GM21367 (cell line): ENCODE results near the gene HDAC8.
"Not testable (repeated sequence)": the region's sequence is repeated elsewhere in the genome, so short reads cannot be mapped to it uniquely, and the experiment has no call there.

ENCODE experiments used
- ATAC-seq: cut with Tn5 transposase; IDR thresholded peaks from one replicate; pipeline ENCODE4 v1.9.1; 2021; ENCODE audit not compliant: unreplicated experiment

The HDAC8 gene

GRCh38 chrX:72330131-72330530 is 242.5 kb downstream of the HDAC8 start:
- ATAC-seq, result no peak

GRCh38 chrX:72326605-72327300 is 245.9 kb downstream of the HDAC8 start:
- no peak for ATAC-seq

- not testable (repeated sequence) for ATAC-seq
Measured at GRCh38 chrX:72319651-72320050, 253.0 kb downstream of the HDAC8 start.

- ATAC-seq, result no peak
Measured at GRCh38 chrX:72317139-72317538, 255.5 kb downstream of the HDAC8 start.

GRCh38 chrX:72316408-72317110 is 256.1 kb downstream of the HDAC8 start:
- no peak for ATAC-seq

GRCh38 chrX:72314881-72315280 is 257.8 kb downstream of the HDAC8 start:
- ATAC-seq, result no peak

- no peak for ATAC-seq
Measured at GRCh38 chrX:72313707-72314641, 258.7 kb downstream of the HDAC8 start.

- no peak for ATAC-seq
Measured at GRCh38 chrX:72312311-72312940, 260.2 kb downstream of the HDAC8 start.

GRCh38 chrX:72309297-72310071 is 263.2 kb downstream of the HDAC8 start:
- ATAC-seq, result no peak

GRCh38 chrX:72308566-72309296 is 263.9 kb downstream of the HDAC8 start:
- ATAC-seq, result no peak

- no peak for ATAC-seq
Measured at GRCh38 chrX:72308209-72308565, 264.5 kb downstream of the HDAC8 start.

- ATAC-seq, result no peak
Measured at GRCh38 chrX:72307646-72308051, 265.0 kb downstream of the HDAC8 start.

- ATAC-seq, result peak; percentile 67
Measured at GRCh38 chrX:72306851-72307645, 265.6 kb downstream of the HDAC8 start.

GRCh38 chrX:72306085-72306801 is 266.4 kb downstream of the HDAC8 start:
- no peak for ATAC-seq

GRCh38 chrX:72305286-72306084 is 267.2 kb downstream of the HDAC8 start, which contains the start of gene CITED1:
Gene CITED1, minus strand, starts transcription at chrX:72305914. Its CDS starts 3,045 bp downstream, at chrX:72302869.
- ATAC-seq, result no peak

- ATAC-seq, result no peak
Measured at GRCh38 chrX:72304877-72305276, 267.8 kb downstream of the HDAC8 start.

- no peak for ATAC-seq
Measured at GRCh38 chrX:72301781-72302180, 270.9 kb downstream of the HDAC8 start.
